ENCODE data around the gene SLC44A3. TPM values are rescaled to one million over a fixed set of nuclear protein-coding genes. Genes with fewer than 3 reads are reported as not detected.

SLC44A3 gene
- total and polyA plus RNA-seq, 2 of the 8 experiments (the other 6 are each of a cell fraction or from before 2014, with no cell fraction given) = 4.2 to 5.0 TPM

GRCh38 chr1:94888201-94888600, 68.0 kb downstream of the SLC44A3 start:
- CTCF ChIA-PET (ENCODE audit: partially characterized antibody) = interaction anchor here (0.6 to 4.5 kb wide), 3 partner anchors 31 to 47 kb away, joined by 3 to 27 read pairs (median 4); no protein-coding TSS in a partner anchor
- peak overlapping the region; percentile 52 to 57; a peak in 3 of 4 replicates for H3K4me2 ChIP-seq (ENCODE audit: insufficient read depth in 1 of 2, low read depth in 2 of 2, low read length in 2 of 2)
- H4K5ac ChIP-seq (ENCODE audit: insufficient read length, low read depth, low read length) = no peak overlapping the region
- H3K18ac ChIP-seq (ENCODE audit: extremely low read depth, low read length) = no peak overlapping the region
- no peak overlapping the region for H4K91ac ChIP-seq (replicated peaks; ENCODE audit: insufficient read length, low read length)
- 0 out of 8 replicates have a peak overlapping the region, but pooled peaks of 1 of the 4 experiments have one; percentile 7 for H3K4me3 ChIP-seq (ENCODE audit: extremely low read depth in 1 of 4, insufficient read depth in 2 of 4, low read depth in 3 of 4, low read length in 4 of 4)
- no peak overlapping the region for H2BK20ac ChIP-seq (ENCODE audit: low read length)
- H3K4ac ChIP-seq (replicated peaks; ENCODE audit: insufficient read length, low read depth, low read length) = no peak overlapping the region
- H3K4me1 ChIP-seq (replicated peaks in 1 of 4; ENCODE audit: control insufficient read depth in 3 of 4, insufficient read depth in 4 of 4, low read length in 3 of 4) = peaks cover 7 to 38% (median 20%) of the 10 kb centered on the region in 4 experiments
- no peaks in the 10 kb centered on the region for H4K20me1 ChIP-seq (replicated peaks in 1 of 2; ENCODE audit: control insufficient read depth in 1 of 2, insufficient read depth in 2 of 2, low read length in 2 of 2)
- no peak for FAIRE-seq
- no peak overlapping the region for H2BK15ac ChIP-seq (ENCODE audit: low read length)
- no peak overlapping the region for H3K27ac ChIP-seq (ENCODE audit: low read depth, low read length)
- H2BK12ac ChIP-seq (ENCODE audit: low read depth, low read length) = no peak overlapping the region; the same call in 1 of the 2 replicates
- H3K14ac ChIP-seq (ENCODE audit: insufficient read length) = no peak overlapping the region
- H3K27me3 ChIP-seq (replicated peaks in 1 of 4; ENCODE audit: control insufficient read depth in 3 of 4, extremely low read depth in 1 of 4, insufficient read depth in 3 of 4, low read length in 3 of 4) = no peaks in the 10 kb centered on the region
- POLR2A ChIA-PET (ENCODE audit: partially characterized antibody) = interaction anchor here (1.6 to 1.9 kb wide), 3 partner anchors 9 to 34 kb away, joined by 5 to 6 read pairs (median 6); no protein-coding TSS in a partner anchor
- 0 out of 8 replicates have a peak, but pooled peaks cover 0 to 4% (median 0%) of the 10 kb centered on the region in 4 experiments for H3K36me3 ChIP-seq (ENCODE audit: control insufficient read depth in 2 of 4, insufficient read depth in 4 of 4, low read length in 3 of 4)
- H3K79me2 ChIP-seq (ENCODE audit: control insufficient read depth in 1 of 2, insufficient read depth in 2 of 2, low read length in 2 of 2) = no peaks in the 10 kb centered on the region
- no peak overlapping the region for H2BK5ac ChIP-seq (ENCODE audit: low read depth, low read length)
- no peaks in the 10 kb centered on the region for H3K9me3 ChIP-seq (ENCODE audit: insufficient read depth in 2 of 2, low read depth in 1 of 2, low read length in 1 of 2)
- H3K9ac ChIP-seq (replicated peaks in 1 of 4; ENCODE audit: extremely low read depth in 1 of 4, low read depth in 3 of 4, low read length in 3 of 4) = no peak overlapping the region
- no peaks in the 10 kb centered on the region for H3K79me1 ChIP-seq (ENCODE audit: low read depth, low read length)
- H3K23ac ChIP-seq (ENCODE audit: insufficient read length) = no peak overlapping the region
- no peak overlapping the region for H2BK120ac ChIP-seq (replicated peaks; ENCODE audit: low read depth, low read length)
- no peak overlapping the region for H3K56ac ChIP-seq (replicated peaks; ENCODE audit: insufficient read length, low read depth, low read length)
- 76% methylated on average over 3 of the region's 3 CpGs; no CpG with 5 or more reads in 1 of the 2 experiments for WGBS, 2 experiments (ENCODE audit: extremely low coverage in 1 of 2, insufficient coverage in 1 of 2, insufficient read length in 1 of 2, insufficient replicate concordance in 2 of 2, low coverage in 1 of 2, low lambda C conversion rate in 2 of 2, missing lambda C conversion rate in 1 of 2)
- DNase-seq (ENCODE audit: low read depth in 1 of 2, low spot score in 2 of 2) = peak in 1 of 2 experiments; percentile 28
- H2AK5ac ChIP-seq (ENCODE audit: low read depth, low read length) = no peak overlapping the region
- H3K23me2 ChIP-seq (ENCODE audit: low read depth, low read length) = no peaks in the 10 kb centered on the region; the same call in 1 of the 2 replicates
- no peak overlapping the region for H4K8ac ChIP-seq (ENCODE audit: extremely low read depth, insufficient read depth, low read length)
- H2AFZ ChIP-seq (ENCODE audit: low read length) = no peak overlapping the region
- TF ChIP-seq FOSL1 (IDR thresholded peaks at IDR 0.05; ENCODE audit: insufficient read depth, low read depth, low read length) (no peak), CTCF (IDR thresholded peaks at IDR 0.05; ENCODE audit: control extremely low read depth in 1 of 3, insufficient read depth in 1 of 3, low read depth in 1 of 3, low read length in 3 of 3) (no peak), TAF1 (IDR thresholded peaks at IDR 0.05; ENCODE audit: low read depth, low read length) (no peak), CREB1 (IDR thresholded peaks at IDR 0.05) (no peak), ATF2 (IDR thresholded peaks at IDR 0.05; ENCODE audit: low read length) (no peak), SIN3A (conservative IDR thresholded peaks at IDR 0.05 in 1 of 2, IDR thresholded peaks at IDR 0.05 in 1 of 2; ENCODE audit: low read depth in 1 of 2, low read length in 2 of 2) (no peak), SP2 (IDR thresholded peaks at IDR 0.05; ENCODE audit: low read length) (no peak), RFX5 (IDR thresholded peaks at IDR 0.05; ENCODE audit: borderline replicate concordance, low read depth, low read length) (no peak), HDAC6 (IDR thresholded peaks at IDR 0.05; ENCODE audit: low read depth, low read length) (no peak)

Measured in H1 (cell line).